EH (cell line): ENCODE data around the gene RASSF1.

Source experiments
- DNase-seq: peaks from one replicate; pipeline ENCODE4 v3.0.0-alpha.2; 2015; ENCODE audit warnings: low read depth

RASSF1 gene

DNA sequence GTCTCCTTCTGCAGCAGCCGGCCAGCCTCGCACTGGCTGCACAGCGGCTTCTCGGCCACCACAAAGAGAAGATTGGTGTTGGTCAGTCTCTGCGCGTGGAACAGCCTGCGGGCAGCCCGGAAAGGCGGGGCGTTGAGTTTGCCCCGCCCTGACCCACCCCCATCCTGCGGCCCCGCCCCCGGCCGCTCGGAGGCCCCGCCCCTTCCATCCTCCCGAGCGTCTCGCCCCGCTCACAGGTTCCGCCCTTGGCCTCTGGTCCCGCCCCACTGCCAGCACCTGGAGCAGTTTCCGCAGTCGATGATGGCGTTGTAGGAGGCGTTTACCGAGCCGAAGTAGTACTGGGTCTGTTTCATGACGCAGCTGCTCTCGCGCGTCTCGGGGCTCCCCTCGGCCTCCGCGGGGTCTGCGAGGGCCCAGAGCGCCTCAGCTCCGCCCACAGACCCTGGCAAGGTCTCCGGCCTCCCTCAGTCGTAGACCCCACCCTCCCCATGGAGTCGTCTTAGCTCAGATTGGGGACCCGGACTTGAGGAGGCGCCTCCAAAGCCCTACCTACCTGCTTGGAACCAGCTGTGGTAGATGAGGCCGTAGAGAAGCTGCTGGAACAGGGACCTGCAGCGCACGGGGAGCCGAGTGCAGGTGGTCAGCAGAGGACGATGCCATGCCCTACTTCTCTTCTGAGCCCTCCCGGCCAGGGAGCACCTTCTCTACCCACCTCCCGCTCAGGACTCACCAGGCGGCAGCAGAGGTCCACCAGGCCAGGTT is 24.6 kb upstream of the RASSF1 start:
- peak; percentile 72 for DNase-seq

- DNase-seq: no peak
Measured at GRCh38 chr3:50364573-50365079, 24.0 kb upstream of the RASSF1 start.

DNA sequence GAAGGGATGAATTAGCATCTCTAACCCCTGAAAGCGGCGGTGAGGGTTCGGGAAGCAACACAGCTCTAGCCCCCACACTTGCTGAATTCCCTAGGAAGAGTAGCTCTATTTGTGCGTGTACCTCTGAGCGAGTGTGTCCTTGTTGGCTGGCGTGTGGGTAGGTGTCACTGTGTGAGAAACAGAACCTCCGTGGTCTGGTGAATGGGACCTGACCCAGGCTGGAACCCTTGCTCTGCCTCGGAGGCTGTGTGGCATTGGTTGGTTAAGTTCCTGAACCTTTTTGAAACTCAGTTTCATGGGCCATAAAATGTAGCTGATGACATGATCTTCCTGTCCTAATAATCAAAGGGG is 19.1 kb upstream of the RASSF1 start:
- DNase-seq: no peak

GRCh38 chr3:50358911-50359759 is 18.5 kb upstream of the RASSF1 start, which contains the start of gene TMEM115:
TSS of gene TMEM115 (minus strand) at chr3:50359521. CDS start at chr3:50359063, 458 bp downstream.
- peak; percentile 100 for DNase-seq

- no peak for DNase-seq
Measured at GRCh38 chr3:50358355-50358910, 17.8 kb upstream of the RASSF1 start.

- DNase-seq: no peak
Measured at GRCh38 chr3:50357481-50357880, 16.8 kb upstream of the RASSF1 start.

- DNase-seq: peak; percentile 42
Measured at GRCh38 chr3:50356553-50356952, 15.9 kb upstream of the RASSF1 start.

- DNase-seq: no peak
Measured at GRCh38 chr3:50355829-50356552, 15.4 kb upstream of the RASSF1 start.

DNA sequence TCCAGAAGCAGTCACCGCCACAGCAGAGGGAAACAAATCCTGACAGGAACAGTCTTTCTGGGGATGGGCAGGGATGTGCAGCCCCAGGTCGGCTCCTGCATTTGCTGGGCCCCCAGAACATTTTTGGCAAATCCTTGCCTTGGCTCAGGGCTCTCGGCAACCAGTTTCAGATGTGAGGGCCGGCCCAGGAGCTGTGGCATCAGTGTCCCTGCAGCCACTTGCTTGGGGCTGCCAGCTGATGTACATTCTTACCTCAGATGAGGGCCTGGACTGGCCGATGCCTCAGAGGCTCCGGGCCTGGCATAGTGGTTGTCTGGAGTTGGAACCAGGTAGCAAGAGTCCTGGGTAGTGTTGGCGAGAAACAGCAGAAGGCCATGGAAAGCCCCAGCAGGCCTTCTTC is 14.2 kb upstream of the RASSF1 start:
- DNase-seq: no peak

- no peak for DNase-seq
Measured at GRCh38 chr3:50354186-50354764, 13.6 kb upstream of the RASSF1 start.

DNA sequence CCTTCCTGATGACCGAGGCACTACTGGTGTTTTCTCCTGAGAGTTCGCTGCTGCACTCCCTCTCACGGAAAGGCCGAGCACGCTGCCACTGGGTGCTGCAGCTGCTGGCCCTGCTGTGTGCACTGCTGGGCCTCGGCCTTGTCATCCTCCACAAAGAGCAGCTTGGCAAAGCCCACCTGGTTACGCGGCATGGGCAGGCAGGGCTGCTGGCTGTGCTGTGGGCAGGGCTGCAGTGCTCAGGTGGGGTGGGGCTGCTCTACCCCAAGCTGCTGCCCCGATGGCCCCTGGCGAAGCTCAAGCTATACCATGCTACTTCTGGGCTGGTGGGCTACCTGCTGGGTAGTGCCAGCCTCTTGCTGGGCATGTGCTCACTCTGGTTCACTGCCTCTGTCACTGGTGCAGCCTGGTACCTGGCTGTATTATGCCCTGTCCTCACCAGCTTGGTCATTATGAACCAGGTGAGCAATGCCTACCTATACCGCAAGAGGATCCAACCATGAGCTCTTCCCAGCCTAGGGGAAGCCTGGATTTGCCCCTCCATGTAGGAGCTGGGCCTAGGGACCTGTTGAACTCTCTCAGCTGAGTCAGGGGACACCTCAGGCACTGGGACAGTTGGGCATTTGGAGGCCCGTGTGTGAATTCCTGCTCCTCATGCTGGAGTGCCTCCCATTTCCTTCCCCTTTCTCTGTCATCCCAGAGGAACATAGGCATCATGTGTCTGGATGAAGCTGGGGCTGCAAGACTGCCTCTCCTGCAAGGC is 12.8 kb upstream of the RASSF1 start:
- no peak for DNase-seq

DNA sequence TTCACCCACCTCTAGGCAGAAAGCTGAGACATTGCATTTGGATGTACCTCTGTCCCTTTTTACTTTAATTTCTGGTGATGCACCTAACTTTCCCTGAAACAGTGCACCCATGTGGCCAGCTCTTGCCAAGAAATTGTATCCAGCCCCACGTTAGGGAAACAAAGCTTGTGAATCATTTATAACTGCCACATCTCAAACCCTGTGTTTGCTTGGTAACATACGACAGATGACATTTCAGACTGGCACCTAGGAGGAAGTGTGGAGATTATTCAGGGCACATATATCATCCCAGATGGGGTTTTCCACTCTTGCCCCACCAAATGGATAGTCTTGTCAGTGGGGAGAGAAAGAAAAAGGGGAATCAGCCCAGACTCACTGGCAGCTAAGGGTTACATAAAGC is 12.1 kb upstream of the RASSF1 start:
- peak; percentile 43 for DNase-seq

- no peak for DNase-seq
Measured at GRCh38 chr3:50351323-50351697, 10.7 kb upstream of the RASSF1 start.

DNA sequence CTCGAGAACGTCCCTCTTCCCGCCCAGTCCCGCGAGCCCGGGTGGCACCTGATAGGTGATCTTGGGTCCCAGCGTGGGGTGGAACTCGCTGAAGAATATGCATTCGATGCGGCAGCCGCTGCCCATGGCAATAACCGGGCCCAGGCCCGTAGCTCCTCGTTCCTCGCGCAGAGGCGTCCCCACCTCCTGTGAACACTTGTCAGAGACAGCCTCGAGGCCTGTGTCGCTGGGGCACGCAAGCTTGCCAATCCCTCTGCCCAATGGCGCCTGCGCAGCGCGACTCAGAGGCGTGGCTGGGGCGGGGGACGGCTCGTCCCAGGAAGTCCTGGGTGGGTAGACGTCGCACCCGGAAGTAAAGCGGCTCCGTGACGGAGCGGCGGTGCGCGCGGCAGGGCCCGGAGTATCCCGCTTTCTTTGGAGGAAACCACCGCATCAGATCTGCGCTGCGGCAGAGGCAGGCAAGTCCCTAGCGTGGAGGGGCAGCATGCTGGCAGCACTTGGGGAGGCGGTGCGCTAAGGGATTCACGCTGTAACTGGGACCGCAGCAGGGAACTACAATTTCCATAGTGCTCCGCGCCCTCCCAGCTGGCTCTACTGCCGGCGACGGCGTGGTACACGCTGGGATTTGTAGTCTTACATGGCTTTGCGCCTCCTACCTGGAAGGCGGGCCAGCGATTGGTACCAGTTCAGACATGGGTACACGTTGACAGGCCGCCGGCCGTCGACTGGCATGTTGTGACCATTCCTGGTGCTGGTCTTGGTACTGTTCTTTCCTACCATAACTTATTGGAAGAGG is 10.1 kb upstream of the RASSF1 start, which contains the start of the genes CYB561D2 and NPRL2:
CYB561D2 (plus strand) TSS at position 336 of the 796 bp plus-strand sequence. CDS start 572 bp downstream, outside the sequence.
NPRL2 (minus strand) TSS at position 249 of the 796 bp plus-strand sequence; CDS start at position 126, 123 bp downstream.
- peak; percentile 95 for DNase-seq

- no peak for DNase-seq
Measured at GRCh38 chr3:50350213-50350526, 9.5 kb upstream of the RASSF1 start.

- peak; percentile 81 for DNase-seq
Measured at GRCh38 chr3:50347187-50347813, 6.7 kb upstream of the RASSF1 start.

- peak; percentile 66 for DNase-seq
Measured at GRCh38 chr3:50345586-50346234, 5.1 kb upstream of the RASSF1 start, which contains the start of gene ZMYND10. TSS of gene ZMYND10 (minus strand) at chr3:50345732. CDS start at chr3:50345579, 153 bp downstream.

DNA sequence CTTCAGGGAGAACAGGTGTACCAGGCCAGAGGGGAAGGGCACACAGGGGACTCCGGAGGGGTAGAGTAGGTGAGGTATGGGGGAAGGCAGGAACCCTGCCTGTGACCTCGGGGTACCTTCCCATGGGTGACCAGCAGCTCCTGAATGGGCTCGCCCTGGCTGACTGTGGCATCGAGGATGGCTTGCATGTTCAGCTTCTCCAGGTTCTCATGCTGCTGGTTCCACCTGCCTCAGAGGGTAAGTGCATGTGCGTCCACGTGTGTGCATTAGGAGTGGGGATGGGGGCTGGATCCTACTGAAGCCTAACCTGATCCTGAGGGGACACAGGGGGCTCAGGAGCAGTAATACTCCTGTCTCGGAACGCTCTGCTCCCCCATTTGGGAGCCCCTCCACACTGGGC is 4.4 kb upstream of the RASSF1 start:
- DNase-seq: no peak
